Measurements from ENCODE around the gene IQGAP2.
"Not testable (repeated sequence)": the region's sequence is repeated elsewhere in the genome, so short reads cannot be mapped to it uniquely, and the experiment has no call there.

IQGAP2 gene

DNA sequence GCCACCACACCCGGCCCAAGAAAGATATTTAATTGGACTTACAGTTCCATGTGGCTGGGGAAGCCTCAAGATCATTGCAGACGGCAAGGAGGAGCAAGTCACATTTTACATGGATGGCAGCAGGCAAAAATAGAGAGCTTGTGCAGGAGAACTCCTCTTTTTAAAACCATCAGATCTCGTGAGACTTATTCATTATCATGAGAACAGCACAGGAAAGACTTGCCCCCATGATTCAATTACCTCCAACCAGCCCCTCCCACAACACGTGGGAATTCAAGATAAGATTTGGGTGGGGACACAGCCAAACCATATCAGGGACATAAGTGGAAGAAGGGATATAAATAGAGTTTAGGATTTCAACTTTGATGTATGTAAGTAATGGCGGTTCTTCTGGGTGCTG is 115.2 kb downstream of the IQGAP2 start:
- not testable (repeated sequence) for DNase-seq

- DNase-seq: peak; percentile 60
Measured at GRCh38 chr5:76521240-76521758, 118.2 kb downstream of the IQGAP2 start.

DNA sequence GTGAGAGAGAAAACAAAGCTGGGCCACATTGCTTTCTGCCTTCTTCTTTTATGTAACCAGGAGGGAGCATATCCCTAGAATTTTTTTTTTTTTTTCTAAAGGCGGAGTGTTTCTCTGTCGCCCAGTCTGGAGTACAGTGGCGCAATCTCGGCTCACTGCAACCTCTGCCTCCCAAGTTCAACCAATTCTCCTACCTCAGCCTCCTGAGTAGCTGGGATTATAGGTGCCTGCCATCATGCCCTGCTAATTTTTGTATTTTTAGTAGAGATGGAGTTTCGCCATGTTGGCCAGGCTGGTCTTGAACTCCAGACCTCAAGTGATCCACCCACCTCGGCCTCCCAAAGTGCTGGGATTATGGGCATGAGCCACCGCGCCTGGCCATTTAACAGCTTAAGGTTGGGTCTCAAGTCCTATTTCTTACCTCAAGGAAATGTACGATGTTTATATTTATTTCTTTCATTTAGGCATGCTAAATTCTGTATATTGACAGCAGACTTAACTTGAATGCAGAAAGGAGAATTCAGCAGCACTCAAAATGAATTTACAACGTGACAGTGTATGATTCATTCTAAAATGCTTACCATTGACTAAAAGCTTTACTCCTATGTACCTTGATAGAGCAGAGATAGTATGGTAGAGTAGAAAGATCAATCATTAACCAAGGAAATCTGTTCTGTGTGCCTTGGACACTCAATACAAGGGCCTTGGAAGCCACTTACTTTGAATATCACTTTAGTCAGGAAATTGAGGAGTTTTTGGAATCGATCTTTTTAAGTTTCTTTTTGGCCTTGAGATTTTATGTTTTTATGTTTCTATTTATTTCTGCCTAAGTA is 119.2 kb downstream of the IQGAP2 start:
- peak; percentile 14 for DNase-seq

GRCh38 chr5:76524101-76524835 is 121.2 kb downstream of the IQGAP2 start:
- DNase-seq: no peak

GRCh38 chr5:76524868-76525267 is 121.8 kb downstream of the IQGAP2 start:
- no peak for DNase-seq

- no peak for DNase-seq
Measured at GRCh38 chr5:76525956-76526355, 122.9 kb downstream of the IQGAP2 start.

GRCh38 chr5:76526950-76527583 is 124.0 kb downstream of the IQGAP2 start:
- DNase-seq: no peak

DNA sequence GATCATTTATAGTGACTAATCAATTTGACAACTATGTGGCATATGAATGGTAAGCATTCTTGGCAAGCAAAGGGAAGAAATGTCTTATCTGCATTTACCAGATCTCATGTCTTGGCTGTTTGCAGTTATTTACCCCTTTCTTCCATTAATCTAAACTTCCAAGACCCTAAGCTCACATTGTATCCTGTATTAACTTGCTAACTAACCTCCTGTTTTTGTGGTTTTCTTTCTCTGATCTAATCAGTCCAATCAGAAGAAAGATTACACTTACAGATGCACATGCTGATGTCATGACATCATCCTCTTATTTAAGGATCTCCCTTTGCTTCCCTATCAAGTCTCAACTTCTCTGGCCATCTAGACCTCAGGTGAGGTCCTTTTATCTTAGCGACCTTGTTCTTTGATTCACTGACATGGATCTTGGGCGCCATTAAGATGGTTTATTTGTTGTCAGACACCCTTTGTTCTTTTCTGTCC is 124.6 kb downstream of the IQGAP2 start:
- DNase-seq: no peak

GRCh38 chr5:76528547-76529331 is 125.7 kb downstream of the IQGAP2 start:
- DNase-seq: peak; percentile 20

DNA sequence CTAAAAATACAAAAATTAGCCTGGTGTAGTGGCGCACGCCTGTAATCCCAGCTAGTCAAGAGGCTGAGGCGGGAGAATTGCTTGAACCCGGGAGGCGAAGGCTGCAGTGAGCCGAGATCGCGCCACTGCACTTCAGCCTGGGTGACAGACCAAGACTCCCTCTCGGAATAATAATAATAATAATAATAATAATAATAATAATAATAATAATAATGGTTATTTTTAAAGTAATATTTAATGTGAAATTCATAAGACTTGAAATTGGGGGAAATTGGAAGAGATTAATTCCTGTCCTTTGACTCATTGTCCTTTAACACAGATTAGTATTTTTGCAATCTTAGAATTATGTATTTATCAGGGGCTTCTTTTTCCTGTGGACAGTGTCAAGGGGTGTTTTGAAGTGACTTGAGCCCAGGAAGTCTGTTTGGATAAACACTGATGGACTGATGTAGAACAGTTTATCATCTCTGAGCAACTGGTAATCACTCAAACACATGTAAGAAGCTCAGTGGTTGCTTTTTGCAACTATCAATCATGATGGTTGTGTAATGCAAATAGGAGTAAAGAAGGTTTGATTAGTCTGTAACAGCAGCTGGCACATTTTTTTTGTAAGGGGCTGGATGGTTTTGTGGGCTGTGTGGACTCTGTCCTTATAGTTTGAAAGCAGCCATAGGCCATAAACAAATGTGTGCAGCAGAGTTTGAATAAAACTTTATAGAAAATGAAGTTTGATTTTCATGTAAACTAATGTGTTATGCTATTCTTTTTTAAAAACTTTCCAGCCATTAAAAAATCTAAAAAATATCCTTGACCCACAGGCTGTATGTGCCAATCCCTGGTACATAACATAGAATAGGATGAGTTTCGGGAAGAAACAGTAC is 126.6 kb downstream of the IQGAP2 start:
- no peak for DNase-seq

DNA sequence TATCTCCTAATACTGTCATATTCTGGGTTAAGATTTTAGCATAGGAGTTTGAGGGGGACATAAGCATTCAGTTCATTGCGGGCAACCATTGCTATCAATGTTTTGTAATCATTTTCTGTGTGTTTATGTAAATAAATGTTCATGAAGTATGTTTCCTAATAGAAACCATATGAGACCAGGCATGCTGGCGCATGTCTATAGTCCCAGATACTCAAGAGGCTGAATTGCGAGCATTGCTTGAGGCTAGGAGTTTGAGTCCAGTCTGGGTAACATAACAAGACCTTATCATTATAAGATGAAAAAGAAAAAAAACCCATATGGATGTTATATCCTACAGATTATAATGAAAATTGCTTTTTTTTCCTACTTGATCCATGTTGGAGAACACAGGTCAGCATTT is 129.0 kb downstream of the IQGAP2 start:
- no peak for DNase-seq

- DNase-seq: no peak
Measured at GRCh38 chr5:76532973-76533372, 129.9 kb downstream of the IQGAP2 start.

GRCh38 chr5:76535577-76535976 is 132.5 kb downstream of the IQGAP2 start:
- no peak for DNase-seq

GRCh38 chr5:76537073-76537543 is 134.0 kb downstream of the IQGAP2 start:
- DNase-seq: no peak

DNA sequence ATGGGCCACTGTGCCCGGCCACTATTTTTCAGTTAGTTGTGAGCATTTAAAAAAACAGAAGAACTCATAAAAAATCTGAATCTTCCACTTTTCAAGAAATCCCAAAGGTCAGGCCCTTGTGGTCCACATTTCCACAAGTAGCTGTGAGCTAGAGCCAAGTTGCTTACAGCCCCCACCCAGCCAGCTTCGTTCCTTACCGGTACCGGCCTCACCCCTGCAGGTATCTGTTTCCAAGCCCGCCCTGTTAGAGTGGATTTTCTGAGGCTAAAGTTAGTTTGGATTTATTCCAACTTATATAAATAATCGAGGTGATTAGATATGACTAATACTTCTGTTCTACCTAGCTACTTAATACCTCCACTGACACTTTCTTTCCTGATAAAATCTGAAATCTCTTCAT is 139.2 kb downstream of the IQGAP2 start:
- no peak for DNase-seq

DNA sequence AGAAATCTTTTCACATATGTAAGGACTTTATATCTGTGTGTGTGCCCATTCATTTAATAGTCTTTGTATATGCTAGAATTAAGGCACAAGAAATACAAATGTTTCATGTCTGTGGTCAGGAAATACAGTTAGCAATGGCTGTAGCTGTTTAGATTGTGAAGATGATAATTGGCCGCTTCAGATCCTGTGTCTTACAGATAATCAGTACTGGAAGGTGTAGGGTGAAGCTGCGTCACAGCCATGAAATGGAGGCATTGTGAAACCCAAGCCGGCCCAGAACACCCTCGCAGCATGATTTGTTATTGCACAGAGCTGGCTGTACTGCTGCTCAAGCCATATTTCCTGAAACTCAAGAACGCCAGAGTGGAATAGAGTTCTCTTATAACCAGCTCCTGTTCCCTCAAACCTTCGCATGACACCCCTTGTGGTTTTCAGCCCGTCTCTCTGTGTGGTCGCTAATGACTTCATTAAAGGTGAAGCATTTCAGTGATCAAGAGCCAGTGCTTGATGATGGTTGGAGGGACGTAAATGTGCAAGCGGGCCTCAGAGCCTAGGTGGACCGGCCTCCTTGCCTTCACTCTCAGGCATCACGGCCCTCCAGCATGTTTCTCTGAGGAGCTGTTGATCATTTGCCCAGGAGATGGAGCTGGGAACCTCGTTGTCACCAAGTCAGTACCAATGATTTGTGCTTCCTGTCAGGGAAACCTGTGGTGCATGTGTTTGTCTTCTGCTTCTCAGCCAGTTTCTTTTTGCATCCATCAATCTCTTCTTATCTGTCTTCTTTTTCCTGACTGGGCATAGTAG is 140.0 kb downstream of the IQGAP2 start:
- peak; percentile 82 for DNase-seq

DNA sequence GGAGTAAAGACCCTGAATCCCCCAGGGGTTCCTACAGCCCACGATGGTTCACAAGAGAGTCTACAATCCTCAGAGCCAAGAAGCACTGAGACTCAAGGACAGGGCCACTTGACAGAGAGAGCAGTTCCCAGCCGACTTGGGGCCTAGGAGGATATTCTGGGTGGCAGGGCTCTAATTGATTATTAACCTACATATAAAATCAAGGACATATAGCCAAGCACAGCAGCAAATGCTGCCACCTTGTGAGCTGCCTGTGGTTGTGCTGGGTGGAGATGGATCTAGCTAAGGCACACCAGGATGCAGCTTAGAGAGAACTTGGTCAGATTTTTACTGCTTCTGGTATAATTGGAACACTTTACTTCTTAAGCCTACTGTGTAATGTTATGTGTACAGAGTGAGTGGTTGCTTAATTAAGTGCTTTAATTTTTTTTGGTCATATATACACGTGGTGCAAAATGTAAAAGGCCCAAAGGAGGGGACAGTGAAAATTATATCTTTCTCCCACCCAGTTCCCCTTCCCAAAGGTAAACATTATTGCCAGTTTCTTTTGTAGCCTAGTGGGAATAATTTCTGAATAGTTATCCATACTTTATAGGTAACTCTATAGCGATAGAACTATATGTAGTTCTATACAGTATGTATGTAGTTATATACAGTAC is 141.3 kb downstream of the IQGAP2 start:
- DNase-seq: peak; percentile 80

GRCh38 chr5:76545184-76545583 is 142.1 kb downstream of the IQGAP2 start:
- no peak for DNase-seq

DNA sequence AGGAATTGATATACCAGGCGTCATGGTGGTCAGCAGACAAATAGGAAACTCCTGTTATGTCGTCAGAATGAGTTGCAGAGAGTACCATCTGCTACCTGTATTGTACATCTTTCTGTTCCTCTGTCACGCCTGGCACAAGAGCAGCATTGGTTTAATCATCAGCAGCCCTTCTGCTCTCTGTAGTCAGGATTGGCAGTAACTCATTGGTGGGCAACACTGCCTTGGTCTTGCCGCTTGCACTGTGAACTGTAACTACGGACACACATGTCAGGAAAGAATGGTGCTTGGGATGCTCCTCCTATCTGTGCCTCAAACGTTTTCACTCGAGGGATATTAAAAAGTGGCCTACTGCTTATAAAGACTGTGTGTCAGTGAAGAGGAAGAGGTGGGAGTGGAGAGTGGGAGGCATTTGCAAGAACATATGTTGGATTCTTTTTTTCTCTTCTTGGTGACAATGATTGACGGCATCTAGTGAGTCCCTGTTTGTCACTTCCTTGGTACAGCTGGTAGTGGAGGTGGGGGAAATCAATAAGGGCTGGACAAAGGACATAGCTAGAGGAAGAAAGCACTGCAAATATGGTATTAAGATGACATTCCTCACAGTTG is 143.5 kb downstream of the IQGAP2 start:
- peak; percentile 43 for DNase-seq

Measured in activated CD4-positive, alpha-beta T cell treated with anti-CD3 and anti-CD28 coated beads, Interleukin-10, Interleukin-2, amounts not matched to agents 100 ng/mL and 50 ng/mL, durations not matched to agents 16 hours and 8 hours (primary cell).